CD4-positive, alpha-beta T cell treated with Interleukin-12 subunit alpha and Interleukin-12 subunit beta, for 1 hour (primary cell): ENCODE measurements around the gene LHB.
A peak's percentile ranks its signal among the peaks of the same experiment; 100 is the strongest.
"Not testable (repeated sequence)": the region's sequence is repeated elsewhere in the genome, so short reads cannot be mapped to it uniquely, and the experiment has no call there.

Experiments
- DNase-seq: peaks from one replicate; pipeline ENCODE4 v3.0.0-alpha.2; 2020

The LHB gene

GRCh38 chr19:49036815-49037214 is 19.9 kb upstream of the LHB start, which contains the start of gene CGB1:
Gene CGB1, minus strand, starts transcription at chr19:49036895. Its CDS starts 184 bp downstream, at chr19:49036711.
- DNase-seq: not testable (repeated sequence)

GRCh38 chr19:49031642-49032301 is 14.9 kb upstream of the LHB start, which contains the start of gene CGB2:
Gene CGB2, plus strand, starts transcription at chr19:49031890. Its CDS starts 206 bp downstream, at chr19:49032096.
- DNase-seq: peak; percentile 57

- not testable (repeated sequence) for DNase-seq
Measured at GRCh38 chr19:49030323-49030722, 13.4 kb upstream of the LHB start.

GRCh38 chr19:49029749-49030148 is 12.9 kb upstream of the LHB start:
- not testable (repeated sequence) for DNase-seq

- not testable (repeated sequence) for DNase-seq
Measured at GRCh38 chr19:49028686-49029085, 11.8 kb upstream of the LHB start.

- DNase-seq: not testable (repeated sequence)
Measured at GRCh38 chr19:49025599-49025998, 8.7 kb upstream of the LHB start.

- not testable (repeated sequence) for DNase-seq
Measured at GRCh38 chr19:49025088-49025487, 8.2 kb upstream of the LHB start.

GRCh38 chr19:49024233-49024632 is 7.3 kb upstream of the LHB start, which contains the start of gene CGB3:
Gene CGB3, minus strand, starts transcription at chr19:49024333. Its CDS starts 362 bp downstream, at chr19:49023971.
- not testable (repeated sequence) for DNase-seq

GRCh38 chr19:49022116-49022515 is 5.2 kb upstream of the LHB start:
- DNase-seq: no peak

- DNase-seq: no peak
Measured at GRCh38 chr19:49020931-49021895, 4.3 kb upstream of the LHB start.

- DNase-seq: no peak
Measured at GRCh38 chr19:49020342-49020741, 3.5 kb upstream of the LHB start.

GRCh38 chr19:49019242-49019932 is 2.5 kb upstream of the LHB start:
- DNase-seq: peak; percentile 70

- peak; percentile 29 for DNase-seq
Measured at GRCh38 chr19:49018388-49019241, 1.7 kb upstream of the LHB start.

GRCh38 chr19:49017666-49018351 is 918 bp upstream of the LHB start:
- peak; percentile 72 for DNase-seq

GRCh38 chr19:49016067-49016839 is 638 bp downstream of the LHB start:
- DNase-seq: no peak

- DNase-seq: no peak
Measured at GRCh38 chr19:49014870-49015255, 2.0 kb downstream of the LHB start.

GRCh38 chr19:49014123-49014869 is 2.6 kb downstream of the LHB start:
- DNase-seq: no peak

GRCh38 chr19:49011194-49011593 is 5.7 kb downstream of the LHB start:
- DNase-seq: no peak

- DNase-seq: no peak
Measured at GRCh38 chr19:49010453-49010852, 6.4 kb downstream of the LHB start.

GRCh38 chr19:49009828-49010227 is 7.1 kb downstream of the LHB start:
- no peak for DNase-seq
